Erythroblast (primary cell): Measurements from ENCODE around the gene CCKAR.

Experiments
- GATA1 ChIP-seq: IDR thresholded peaks from 2 replicates; pipeline ENCODE4 v1.6.1; 2011; ENCODE audit warnings: low read depth, mild to moderate bottlenecking, control low read depth, low read length, moderate library complexity
- POLR2A ChIP-seq: IDR thresholded peaks from 2 replicates; pipeline ENCODE4 v1.6.1; 2011; ENCODE audit warnings: mild to moderate bottlenecking, low read length

GRCh38 chr4:26484516-26484915 is 5.8 kb downstream of the CCKAR start:
- TF ChIP-seq POLR2A = no peak
- no peak for TF ChIP-seq GATA1
